Neural cell (in vitro differentiated cells): ENCODE results near the gene WDTC1. TPM values are rescaled to one million over a fixed set of nuclear protein-coding genes. Genes with fewer than 3 reads are reported as not detected.

ENCODE experiments used
- H2AFZ ChIP-seq: fragments of 200-600, 300-800 bp; sonication (generic), shearing (Covaris generic); 2 replicates; pipeline ENCODE4 v1.6.0; 2014; ENCODE audit warnings: low read depth, mild to moderate bottlenecking, antibody characterized with exemption, low read length, moderate library complexity
- H3F3A ChIP-seq: fragments of 200-600 bp; shearing (Covaris generic); 2 replicates; pipeline ENCODE4 v1.6.1; 2016; ENCODE audit warnings: mild to moderate bottlenecking, moderate library complexity, mixed read lengths, antibody characterized with exemption, low read length; ENCODE audit not compliant: insufficient read depth, poor library complexity, severe bottlenecking
- H3K27ac ChIP-seq: fragments of 200-600, 300-800 bp; sonication (generic), shearing (Covaris generic); 2 replicates; pipeline ENCODE4 v1.5.1; 2014; ENCODE audit warnings: mild to moderate bottlenecking, low read length, moderate library complexity
- H3K27me3 ChIP-seq: fragments of 300-800, 200-600 bp; sonication (generic), shearing (Covaris generic); 2 replicates; pipeline ENCODE4 v1.6.0; 2014; ENCODE audit warnings: mild to moderate bottlenecking, low read depth, low read length, moderate library complexity; ENCODE audit not compliant: insufficient read depth
- H3K36me3 ChIP-seq: fragments of 300-800, 200-600 bp; sonication (generic), shearing (Covaris generic); 2 replicates; pipeline ENCODE4 v1.5.1; 2014; ENCODE audit warnings: mild to moderate bottlenecking, antibody characterized with exemption, low read length, moderate library complexity; ENCODE audit not compliant: insufficient read depth
- H3K4me2 ChIP-seq: fragments of 300-800, 200-600 bp; sonication (generic), shearing (Covaris generic); 2 replicates; pipeline ENCODE4 v1.6.0; 2014; ENCODE audit warnings: mild to moderate bottlenecking, low read length
- H3K4me3 ChIP-seq: fragments of 300-800, 200-600 bp; sonication (generic), shearing (Covaris generic); 2 replicates; pipeline ENCODE4 v1.5.1; 2014; ENCODE audit warnings: mild to moderate bottlenecking, low read length, moderate library complexity
- H3K79me2 ChIP-seq: fragments of 200-600 bp; shearing (Covaris generic); replicated peaks from 2 replicates; pipeline ENCODE4 v1.6.0; 2014; ENCODE audit warnings: mild to moderate bottlenecking, low read length, moderate library complexity; ENCODE audit not compliant: insufficient read depth
- H3K9ac ChIP-seq: fragments of 300-800, 200-600 bp; sonication (generic), shearing (Covaris generic); 2 replicates; pipeline ENCODE4 v1.6.1; 2016; ENCODE audit warnings: mild to moderate bottlenecking, low read length, mixed read lengths
- H3K9me2 ChIP-seq: fragments of 200-600 bp; shearing (Covaris generic); 2 replicates; pipeline ENCODE4 v1.6.1; 2016; ENCODE audit warnings: mild to moderate bottlenecking, low read length, mixed read lengths; ENCODE audit not compliant: insufficient read depth
- H3K9me3 ChIP-seq: fragments of 200-600, 300-800 bp; sonication (generic), shearing (Covaris generic); 2 replicates; pipeline ENCODE4 v1.6.1; 2016; ENCODE audit warnings: mild to moderate bottlenecking, mixed run types, low read length, moderate library complexity, mixed read lengths
- H4K20me1 ChIP-seq: fragments of 200-600 bp; shearing (Covaris generic); 2 replicates; pipeline ENCODE4 v1.6.1; 2016; ENCODE audit warnings: mild to moderate bottlenecking, mixed run types; ENCODE audit not compliant: insufficient read depth
- EP300 ChIP-seq: fragments of 450-650 bp; conservative IDR thresholded peaks from 2 replicates; pipeline ENCODE4 v1.6.1; 2014; ENCODE audit warnings: antibody characterized with exemption, mild to moderate bottlenecking, moderate library complexity; ENCODE audit not compliant: poor library complexity, severe bottlenecking
- EZH2 ChIP-seq: fragments of 200-600, 300-800 bp; shearing (Covaris generic), sonication (generic); IDR thresholded peaks from 2 replicates; pipeline ENCODE4 v1.6.1; 2014; ENCODE audit warnings: antibody characterized with exemption, low read length, borderline replicate concordance, mild to moderate bottlenecking; ENCODE audit not compliant: insufficient read depth, poor library complexity, severe bottlenecking
- MXI1 ChIP-seq: fragments of 450-650 bp; conservative IDR thresholded peaks from 2 replicates; pipeline ENCODE4 v1.6.1; 2014; ENCODE audit warnings: antibody characterized with exemption, mild to moderate bottlenecking; ENCODE audit not compliant: poor library complexity, severe bottlenecking
- POLR2AphosphoS5 ChIP-seq: IDR thresholded peaks from 2 replicates; pipeline ENCODE4 v1.6.1; 2012
- RAD21 ChIP-seq: fragments of 450-650 bp; conservative IDR thresholded peaks from 2 replicates; pipeline ENCODE4 v1.6.1; 2014; ENCODE audit warnings: antibody characterized with exemption, mild to moderate bottlenecking, moderate library complexity
- REST ChIP-seq: IDR thresholded peaks from 2 replicates; pipeline ENCODE4 v1.6.1; 2012; ENCODE audit warnings: borderline replicate concordance
- SMC3 ChIP-seq: fragments of 450-650 bp; conservative IDR thresholded peaks from 2 replicates; pipeline ENCODE4 v1.6.1; 2014; ENCODE audit warnings: antibody characterized with exemption, mild to moderate bottlenecking, moderate library complexity; ENCODE audit not compliant: poor library complexity
- TAF1 ChIP-seq: IDR thresholded peaks from 2 replicates; pipeline ENCODE4 v1.6.1; 2012; ENCODE audit warnings: low read depth
- polyA plus RNA-seq: library from polyadenylated mRNA; depleted of rRNA; stranded (reverse); fragments of >200 nt; gene quantifications from 2 replicates; pipeline ENCODE4 v1.2.3, GENCODE V29; 2014
- TF ChIP-seq, protein P1 (sequence below): fragments of 450-650 bp; IDR thresholded peaks from 2 replicates; pipeline ENCODE4 v1.5.1; 2014; ENCODE audit warnings: antibody characterized with exemption, mild to moderate bottlenecking, moderate library complexity; ENCODE audit not compliant: poor library complexity, severe bottlenecking

The WDTC1 gene
- polyA plus RNA-seq, 1 donor from 2014 or later = 10.9 TPM

DNA sequence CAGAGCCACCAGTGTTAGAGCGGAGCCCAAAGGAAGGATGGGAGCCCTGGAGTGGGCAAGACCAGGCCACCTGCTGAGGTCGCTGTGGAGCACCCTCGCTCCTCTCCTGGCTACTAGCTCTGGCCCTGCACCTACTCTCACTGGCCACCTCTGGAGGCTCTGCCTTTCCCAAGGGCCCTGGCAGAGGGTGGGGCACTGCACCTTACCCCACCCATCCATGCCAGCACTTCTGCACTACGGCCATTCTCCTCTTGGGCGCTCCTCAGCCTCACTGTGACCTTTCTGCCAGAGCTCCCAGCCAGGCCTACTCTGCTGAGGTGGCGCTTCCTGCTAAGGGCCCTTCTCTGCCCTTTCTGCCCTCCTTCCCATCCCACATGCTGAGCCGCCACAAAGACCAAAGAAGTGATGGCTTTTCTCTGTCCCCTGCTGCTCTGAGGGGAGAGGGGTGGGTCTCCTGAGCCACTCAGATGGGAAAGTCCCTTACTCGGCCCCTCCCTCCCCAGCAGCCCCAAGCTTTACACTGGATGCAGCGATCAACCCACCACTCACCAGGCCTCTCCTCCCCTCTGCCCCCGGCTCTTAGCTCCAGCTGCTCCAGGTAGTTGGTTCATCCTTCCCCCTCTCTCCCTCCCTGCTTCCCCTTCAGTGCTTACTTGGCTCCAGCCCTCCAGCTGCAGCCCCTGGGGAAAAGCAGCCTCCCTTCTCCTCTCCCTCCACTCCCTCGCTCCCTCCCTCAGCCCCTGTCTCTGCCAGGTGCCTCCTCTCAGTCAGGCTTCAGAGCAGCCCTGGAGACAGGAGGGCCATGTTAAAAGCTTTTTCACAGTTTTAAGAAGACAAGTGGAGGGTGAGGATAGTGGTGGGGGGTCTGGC is 72.7 kb downstream of the WDTC1 start:
- Histone ChIP-seq H3K79me2 (no peaks in the 10 kb centered on the region), H3K9ac (peak overlapping the region; percentile 11), H3K9me3 (no peaks in the 10 kb centered on the region), H3K36me3 (no peaks in the 10 kb centered on the region), H3K4me2 (no peak overlapping the region), H3K27me3 (no peaks in the 10 kb centered on the region), H3K4me3 (peak overlapping the region; percentile 19), H2AFZ (no peak overlapping the region), H4K20me1 (no peaks in the 10 kb centered on the region), H3K9me2 (no peaks in the 10 kb centered on the region), H3K27ac (no peak overlapping the region), H3F3A (no peaks in the 10 kb centered on the region)
- TF ChIP-seq MXI1 (no peak), POLR2AphosphoS5 (no peak), RAD21 (no peak)

DNA sequence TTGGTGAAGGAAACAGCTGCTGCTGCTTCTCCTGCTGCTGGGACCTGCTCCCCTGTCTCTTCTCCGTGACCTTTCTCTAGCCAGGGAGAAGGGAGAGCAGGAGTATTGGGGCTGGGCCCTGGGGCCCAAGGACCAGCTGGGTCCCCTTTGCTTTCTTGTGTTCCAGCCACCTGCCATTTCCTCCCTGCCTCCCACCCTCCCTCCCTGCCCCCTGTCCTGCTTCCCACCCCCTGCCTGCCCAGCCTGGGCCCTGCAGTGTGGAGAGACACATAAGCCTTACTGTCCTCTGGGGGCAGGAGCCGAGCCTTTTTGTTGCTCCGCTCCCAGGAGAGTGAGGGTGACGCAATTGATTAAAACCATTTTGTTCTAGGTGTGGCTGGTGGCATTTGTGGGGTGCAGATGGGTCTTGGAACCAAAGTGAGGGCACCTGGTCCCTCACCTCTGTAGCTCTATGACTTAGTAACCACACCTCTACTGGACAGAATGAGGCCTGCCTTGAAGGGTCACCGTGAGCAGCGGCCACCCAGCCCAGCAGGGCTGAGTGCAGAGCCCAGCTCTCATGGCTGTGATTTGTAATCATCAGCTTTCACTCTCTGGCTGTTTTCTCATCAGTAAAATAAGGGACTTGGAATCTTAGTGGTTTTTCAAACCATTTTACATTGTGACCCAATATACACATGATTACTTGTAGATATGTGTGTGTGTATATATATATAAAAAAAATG is 73.6 kb downstream of the WDTC1 start:
- H3K27me3 ChIP-seq = no peaks in the 10 kb centered on the region
- no peak overlapping the region for H2AFZ ChIP-seq
- no peaks in the 10 kb centered on the region for H4K20me1 ChIP-seq
- no peaks in the 10 kb centered on the region for H3K9me3 ChIP-seq
- no peaks in the 10 kb centered on the region for H3K36me3 ChIP-seq
- H3K27ac ChIP-seq = no peak overlapping the region
- H3F3A ChIP-seq = no peaks in the 10 kb centered on the region
- no peaks in the 10 kb centered on the region for H3K79me2 ChIP-seq
- no peak overlapping the region for H3K4me2 ChIP-seq
- no peaks in the 10 kb centered on the region for H3K9me2 ChIP-seq
- peak overlapping the region; percentile 11 for H3K9ac ChIP-seq
- TF ChIP-seq RAD21 (no peak), EP300 (no peak), TAF1 (no peak), MXI1 (no peak), REST (no peak), EZH2 (no peak), POLR2AphosphoS5 (no peak), SMC3 (no peak)
- TF ChIP-seq, protein P1, sequence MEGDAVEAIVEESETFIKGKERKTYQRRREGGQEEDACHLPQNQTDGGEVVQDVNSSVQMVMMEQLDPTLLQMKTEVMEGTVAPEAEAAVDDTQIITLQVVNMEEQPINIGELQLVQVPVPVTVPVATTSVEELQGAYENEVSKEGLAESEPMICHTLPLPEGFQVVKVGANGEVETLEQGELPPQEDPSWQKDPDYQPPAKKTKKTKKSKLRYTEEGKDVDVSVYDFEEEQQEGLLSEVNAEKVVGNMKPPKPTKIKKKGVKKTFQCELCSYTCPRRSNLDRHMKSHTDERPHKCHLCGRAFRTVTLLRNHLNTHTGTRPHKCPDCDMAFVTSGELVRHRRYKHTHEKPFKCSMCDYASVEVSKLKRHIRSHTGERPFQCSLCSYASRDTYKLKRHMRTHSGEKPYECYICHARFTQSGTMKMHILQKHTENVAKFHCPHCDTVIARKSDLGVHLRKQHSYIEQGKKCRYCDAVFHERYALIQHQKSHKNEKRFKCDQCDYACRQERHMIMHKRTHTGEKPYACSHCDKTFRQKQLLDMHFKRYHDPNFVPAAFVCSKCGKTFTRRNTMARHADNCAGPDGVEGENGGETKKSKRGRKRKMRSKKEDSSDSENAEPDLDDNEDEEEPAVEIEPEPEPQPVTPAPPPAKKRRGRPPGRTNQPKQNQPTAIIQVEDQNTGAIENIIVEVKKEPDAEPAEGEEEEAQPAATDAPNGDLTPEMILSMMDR = no peak
- no peak overlapping the region for H3K4me3 ChIP-seq
